Muscle of arm (tissue), 14 donors: Measurements from ENCODE around the gene CDA. TPM values are rescaled to one million over a fixed set of nuclear protein-coding genes. Genes with fewer than 3 reads are reported as not detected.

Experiments used
- DNase-seq: peaks from one replicate; pipeline ENCODE4 v3.0.0-alpha.2; 2013
- long read RNA-seq, 11 donors: transcript quantifications; one replicate each; lab custom pipeline, GENCODE V29; 2026
- polyA plus RNA-seq, 12 donors: library from polyadenylated mRNA; unstranded; fragments of 120-200 nt; gene quantifications; one replicate each; pipeline ENCODE4 v1.2.1, GENCODE V29; 2013; ENCODE audit not compliant: insufficient read length in 12 of 12

Gene CDA
- polyA plus RNA-seq: 1 to 10 TPM in 1 of 12 donors, under 1 TPM in 9, not detected in 2; 0.32 to 5.8 (median 0.49) TPM
- long read RNA-seq, donor 1, partial matches to known transcripts: 0 of 2 reads
- long read RNA-seq, donor 1, other reads (novel, unspliced or antisense): 0 of 2 reads
- long read RNA-seq, donor 2: 0 reads
- long read RNA-seq, donor 3: 0 reads
- long read RNA-seq, donor 4: 0 reads
- long read RNA-seq, donor 5: 0 reads
- long read RNA-seq, donor 6: 0 reads
- long read RNA-seq, donor 7: 0 reads
- long read RNA-seq, donor 8: 0 reads
- long read RNA-seq, donor 9: 0 reads
- long read RNA-seq, donor 10: 0 reads
- long read RNA-seq, donor 11: 0 reads

GRCh38 chr1:20588634-20589225 is at the start of gene CDA:
Gene CDA (plus strand): TSS chr1:20589097. CDS start chr1:20589130, 33 bp downstream.
- no peak for DNase-seq

- no peak for DNase-seq
Observed at GRCh38 chr1:20540281-20540680, 48.6 kb upstream of the CDA start.

- no peak for DNase-seq
Observed at GRCh38 chr1:20546637-20547036, 42.3 kb upstream of the CDA start.

- DNase-seq: no peak
Observed at GRCh38 chr1:20551161-20551560, 37.7 kb upstream of the CDA start.

GRCh38 chr1:20551945-20552727 is 36.8 kb upstream of the CDA start, which contains the start of gene FAM43B:
Gene FAM43B (plus strand): TSS chr1:20552573. CDS start chr1:20552974, 401 bp downstream.
- DNase-seq: peak; percentile 83

- DNase-seq: no peak
Observed at GRCh38 chr1:20552728-20553445, 36.0 kb upstream of the CDA start.

GRCh38 chr1:20555025-20555757 is 33.7 kb upstream of the CDA start:
- DNase-seq: no peak

- no peak for DNase-seq
Observed at GRCh38 chr1:20555758-20556120, 33.2 kb upstream of the CDA start.

GRCh38 chr1:20558191-20558590 is 30.7 kb upstream of the CDA start:
- no peak for DNase-seq

- no peak for DNase-seq
Observed at GRCh38 chr1:20560966-20561365, 27.9 kb upstream of the CDA start.

GRCh38 chr1:20565234-20565633 is 23.7 kb upstream of the CDA start:
- no peak for DNase-seq

- DNase-seq: no peak
Observed at GRCh38 chr1:20569523-20570098, 19.3 kb upstream of the CDA start.

- no peak for DNase-seq
Observed at GRCh38 chr1:20571427-20571826, 17.5 kb upstream of the CDA start.

- no peak for DNase-seq
Observed at GRCh38 chr1:20573987-20574386, 14.9 kb upstream of the CDA start.

- no peak for DNase-seq
Observed at GRCh38 chr1:20574686-20575540, 14.0 kb upstream of the CDA start.

GRCh38 chr1:20575541-20576336 is 13.2 kb upstream of the CDA start:
- no peak for DNase-seq

GRCh38 chr1:20578062-20578461 is 10.8 kb upstream of the CDA start:
- no peak for DNase-seq

- no peak for DNase-seq
Observed at GRCh38 chr1:20578721-20579395, 10.0 kb upstream of the CDA start.

GRCh38 chr1:20584890-20585289 is 4.0 kb upstream of the CDA start:
- DNase-seq: no peak
